ENCODE measurements around the gene HOXA1.

HOXA1 gene

DNA sequence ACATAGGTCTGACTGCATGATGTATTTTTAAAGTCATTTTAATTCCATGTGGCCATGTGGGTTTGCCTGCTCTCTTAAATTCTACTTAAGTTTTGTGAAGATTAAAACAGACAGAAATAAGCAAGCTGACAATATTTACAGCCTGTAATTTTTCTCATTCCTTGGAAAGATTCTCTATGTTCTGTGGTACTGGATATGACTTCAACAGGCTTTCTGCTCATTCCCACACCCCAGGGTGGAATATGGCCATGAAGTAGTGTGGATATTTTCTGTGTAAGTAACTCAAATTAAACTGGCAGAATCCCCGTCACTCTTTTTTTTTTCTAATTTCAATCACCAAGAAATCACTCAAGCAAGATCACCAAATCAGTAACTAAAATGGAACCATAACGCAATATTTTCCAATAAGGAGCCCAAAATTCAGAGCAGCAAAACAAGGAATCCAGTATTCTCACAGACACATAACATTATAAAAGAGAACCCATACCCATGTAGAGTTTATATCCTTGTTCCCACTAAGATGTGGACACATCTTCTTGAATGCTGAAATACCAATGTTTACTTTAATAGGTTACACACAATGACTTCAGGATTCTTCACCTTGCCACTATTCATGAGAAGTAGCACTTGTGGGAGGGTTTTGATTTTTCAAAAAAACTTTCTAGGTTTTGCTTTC lies 42.0 kb upstream of the HOXA1 start:
- Histone ChIP-seq H3K27me3 (ENCODE audit: insufficient read depth, low read length, poor library complexity) (peaks cover 5% of the 10 kb centered on the region), H3K79me2 (ENCODE audit: insufficient read depth, low read length) (no peaks in the 10 kb centered on the region), H3K9ac (ENCODE audit: low read depth, low read length) (no peak overlapping the region), H3K36me3 (ENCODE audit: insufficient read depth, low read length) (peaks cover 1% of the 10 kb centered on the region; the same call in 1 of the 2 replicates), H2AFZ (ENCODE audit: low read depth, low read length) (no peak overlapping the region), H3K4me1 (ENCODE audit: insufficient read depth, low read length) (no peaks in the 10 kb centered on the region), H3K27ac (ENCODE audit: low read length) (no peak overlapping the region), H3K9me3 (ENCODE audit: insufficient read depth, low read length, severe bottlenecking) (no peaks in the 10 kb centered on the region), H3K4me2 (ENCODE audit: insufficient read depth, low read length) (no peak overlapping the region), H4K20me1 (ENCODE audit: insufficient read depth, low read length) (no peaks in the 10 kb centered on the region), H3K4me3 (ENCODE audit: low read depth in 1 of 2, low read length in 2 of 2) (no peak overlapping the region)
- DNase-seq (no peak), ATAC-seq (ENCODE audit: insufficient read depth, low read depth) (no peak)
- TF ChIP-seq EZH2 (IDR thresholded peaks at IDR 0.05; ENCODE audit: borderline replicate concordance, low read depth, low read length, severe bottlenecking) = no peak
- TF ChIP-seq, protein P1, sequence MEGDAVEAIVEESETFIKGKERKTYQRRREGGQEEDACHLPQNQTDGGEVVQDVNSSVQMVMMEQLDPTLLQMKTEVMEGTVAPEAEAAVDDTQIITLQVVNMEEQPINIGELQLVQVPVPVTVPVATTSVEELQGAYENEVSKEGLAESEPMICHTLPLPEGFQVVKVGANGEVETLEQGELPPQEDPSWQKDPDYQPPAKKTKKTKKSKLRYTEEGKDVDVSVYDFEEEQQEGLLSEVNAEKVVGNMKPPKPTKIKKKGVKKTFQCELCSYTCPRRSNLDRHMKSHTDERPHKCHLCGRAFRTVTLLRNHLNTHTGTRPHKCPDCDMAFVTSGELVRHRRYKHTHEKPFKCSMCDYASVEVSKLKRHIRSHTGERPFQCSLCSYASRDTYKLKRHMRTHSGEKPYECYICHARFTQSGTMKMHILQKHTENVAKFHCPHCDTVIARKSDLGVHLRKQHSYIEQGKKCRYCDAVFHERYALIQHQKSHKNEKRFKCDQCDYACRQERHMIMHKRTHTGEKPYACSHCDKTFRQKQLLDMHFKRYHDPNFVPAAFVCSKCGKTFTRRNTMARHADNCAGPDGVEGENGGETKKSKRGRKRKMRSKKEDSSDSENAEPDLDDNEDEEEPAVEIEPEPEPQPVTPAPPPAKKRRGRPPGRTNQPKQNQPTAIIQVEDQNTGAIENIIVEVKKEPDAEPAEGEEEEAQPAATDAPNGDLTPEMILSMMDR (IDR thresholded peaks at IDR 0.05; ENCODE audit: borderline replicate concordance, extremely low read depth, low read length, poor library complexity, severe bottlenecking) = no peak

- Histone ChIP-seq H3K4me3 (ENCODE audit: low read depth in 1 of 2, low read length in 2 of 2) (no peak overlapping the region), H3K27ac (ENCODE audit: low read length) (no peak overlapping the region), H3K9ac (ENCODE audit: low read depth, low read length) (no peak overlapping the region), H3K79me2 (ENCODE audit: insufficient read depth, low read length) (no peaks in the 10 kb centered on the region), H3K9me3 (ENCODE audit: insufficient read depth, low read length, severe bottlenecking) (no peaks in the 10 kb centered on the region), H2AFZ (ENCODE audit: low read depth, low read length) (no peak overlapping the region), H3K4me2 (ENCODE audit: insufficient read depth, low read length) (no peak overlapping the region), H3K36me3 (ENCODE audit: insufficient read depth, low read length) (no peaks in the 10 kb centered on the region), H3K27me3 (ENCODE audit: insufficient read depth, low read length, poor library complexity) (peaks cover 5% of the 10 kb centered on the region), H3K4me1 (ENCODE audit: insufficient read depth, low read length) (no peaks in the 10 kb centered on the region), H4K20me1 (ENCODE audit: insufficient read depth, low read length) (no peaks in the 10 kb centered on the region)
- TF ChIP-seq, protein P1 (IDR thresholded peaks at IDR 0.05; ENCODE audit: borderline replicate concordance, extremely low read depth, low read length, poor library complexity, severe bottlenecking) = no peak
- no peak for TF ChIP-seq EZH2 (IDR thresholded peaks at IDR 0.05; ENCODE audit: borderline replicate concordance, low read depth, low read length, severe bottlenecking)
- ATAC-seq (ENCODE audit: insufficient read depth, low read depth) (no peak), DNase-seq (no peak)
These were observed 38.6 kb upstream of the HOXA1 start for GRCh38 chr7:27134392-27134791.

- H3K27me3 ChIP-seq (ENCODE audit: insufficient read depth, low read length, poor library complexity) = peaks cover 5% of the 10 kb centered on the region
- no peak for ATAC-seq (ENCODE audit: insufficient read depth, low read depth)
- DNase-seq = no peak
- H2AFZ ChIP-seq (ENCODE audit: low read depth, low read length) = no peak overlapping the region
- H4K20me1 ChIP-seq (ENCODE audit: insufficient read depth, low read length) = no peaks in the 10 kb centered on the region
- no peaks in the 10 kb centered on the region for H3K79me2 ChIP-seq (ENCODE audit: insufficient read depth, low read length)
- no peaks in the 10 kb centered on the region for H3K9me3 ChIP-seq (ENCODE audit: insufficient read depth, low read length, severe bottlenecking)
- H3K4me3 ChIP-seq (ENCODE audit: low read depth in 1 of 2, low read length in 2 of 2) = no peak overlapping the region
- no peak overlapping the region for H3K4me2 ChIP-seq (ENCODE audit: insufficient read depth, low read length)
- no peak overlapping the region for H3K27ac ChIP-seq (ENCODE audit: low read length)
- no peaks in the 10 kb centered on the region for H3K4me1 ChIP-seq (ENCODE audit: insufficient read depth, low read length)
- H3K36me3 ChIP-seq (ENCODE audit: insufficient read depth, low read length) = no peaks in the 10 kb centered on the region
- H3K9ac ChIP-seq (ENCODE audit: low read depth, low read length) = no peak overlapping the region
- TF ChIP-seq, protein P1 (IDR thresholded peaks at IDR 0.05; ENCODE audit: borderline replicate concordance, extremely low read depth, low read length, poor library complexity, severe bottlenecking) = no peak
- TF ChIP-seq EZH2 (IDR thresholded peaks at IDR 0.05; ENCODE audit: borderline replicate concordance, low read depth, low read length, severe bottlenecking) = no peak
These were observed 37.8 kb upstream of the HOXA1 start for GRCh38 chr7:27133409-27134231.

All from DND-41 (cell line).